Measurements from ENCODE around the gene KCTD16.

Gene KCTD16

GRCh38 chr5:144332265-144332664, 161.6 kb downstream of the KCTD16 start:
- DNase-seq (ENCODE audit: extremely low spot score): no peak
- ChIA-PET POLR2A (no interaction called here), CTCF (no interaction called here)
- TF ChIP-seq FOXM1 (IDR thresholded peaks at IDR 0.05; ENCODE audit: borderline replicate concordance) (no peak), LEF1 (IDR thresholded peaks at IDR 0.05; ENCODE audit: borderline replicate concordance) (no peak), L3MBTL2 (conservative IDR thresholded peaks at IDR 0.05) (no peak), PKNOX1 (IDR thresholded peaks at IDR 0.05) (no peak), HDGF (IDR thresholded peaks at IDR 0.05; ENCODE audit: borderline replicate concordance) (no peak), ZNF384 (IDR thresholded peaks at IDR 0.05) (no peak), CTBP1 (IDR thresholded peaks at IDR 0.05; ENCODE audit: borderline replicate concordance) (no peak), FOXK2 (IDR thresholded peaks at IDR 0.05) (no peak), TARDBP (IDR thresholded peaks at IDR 0.05) (no peak), SUZ12 (IDR thresholded peaks at IDR 0.05) (no peak), BHLHE40 (IDR thresholded peaks at IDR 0.05; ENCODE audit: borderline replicate concordance) (no peak), ARNT (IDR thresholded peaks at IDR 0.05) (no peak), NFRKB (IDR thresholded peaks at IDR 0.05) (no peak), SP1 (IDR thresholded peaks at IDR 0.05) (no peak), ELF4 (IDR thresholded peaks at IDR 0.05) (no peak), FOXA1 (IDR thresholded peaks at IDR 0.05) (no peak)

- no peak for DNase-seq (ENCODE audit: extremely low spot score)
- no peak for TF ChIP-seq CTBP1 (IDR thresholded peaks at IDR 0.05; ENCODE audit: borderline replicate concordance)
- TF ChIP-seq LEF1 (IDR thresholded peaks at IDR 0.05; ENCODE audit: borderline replicate concordance): no peak
- POLR2A ChIA-PET: no interaction called here
- CTCF ChIA-PET: no interaction called here
These were observed 162.8 kb downstream of the KCTD16 start for GRCh38 chr5:144333336-144333920.

GRCh38 chr5:144335561-144335960, 164.9 kb downstream of the KCTD16 start:
- no peak for DNase-seq (ENCODE audit: extremely low spot score)
- ChIA-PET POLR2A (no interaction called here), CTCF (no interaction called here)
- no peak for TF ChIP-seq HDGF (IDR thresholded peaks at IDR 0.05; ENCODE audit: borderline replicate concordance)
- TF ChIP-seq SUZ12 (IDR thresholded peaks at IDR 0.05): no peak
- no peak for TF ChIP-seq ZNF384 (IDR thresholded peaks at IDR 0.05)
- TF ChIP-seq L3MBTL2 (conservative IDR thresholded peaks at IDR 0.05): no peak
- no peak for TF ChIP-seq TARDBP (IDR thresholded peaks at IDR 0.05)
- no peak for TF ChIP-seq FOXA1 (IDR thresholded peaks at IDR 0.05)
- TF ChIP-seq ELF4 (IDR thresholded peaks at IDR 0.05): no peak
- TF ChIP-seq SP1 (IDR thresholded peaks at IDR 0.05): no peak
- no peak for TF ChIP-seq CTBP1 (IDR thresholded peaks at IDR 0.05; ENCODE audit: borderline replicate concordance)
- TF ChIP-seq LEF1 (IDR thresholded peaks at IDR 0.05; ENCODE audit: borderline replicate concordance): no peak
- no peak for TF ChIP-seq FOXK2 (IDR thresholded peaks at IDR 0.05)
- TF ChIP-seq ARNT (IDR thresholded peaks at IDR 0.05): no peak
- TF ChIP-seq FOXM1 (IDR thresholded peaks at IDR 0.05; ENCODE audit: borderline replicate concordance): no peak
- no peak for TF ChIP-seq NFRKB (IDR thresholded peaks at IDR 0.05)
- TF ChIP-seq BHLHE40 (IDR thresholded peaks at IDR 0.05; ENCODE audit: borderline replicate concordance): no peak
- no peak for TF ChIP-seq PKNOX1 (IDR thresholded peaks at IDR 0.05)

GRCh38 chr5:144336191-144336961, 165.7 kb downstream of the KCTD16 start:
- POLR2A ChIA-PET: no interaction called here
- CTCF ChIA-PET: no interaction called here
- TF ChIP-seq ARNT (IDR thresholded peaks at IDR 0.05) (no peak), L3MBTL2 (conservative IDR thresholded peaks at IDR 0.05) (no peak), SP1 (IDR thresholded peaks at IDR 0.05) (no peak), ZNF384 (IDR thresholded peaks at IDR 0.05) (no peak), FOXK2 (IDR thresholded peaks at IDR 0.05) (no peak)
- DNase-seq (ENCODE audit: extremely low spot score): no peak

- ChIA-PET POLR2A (no interaction called here), CTCF (no interaction called here)
- TF ChIP-seq TARDBP (IDR thresholded peaks at IDR 0.05): no peak
- no peak for TF ChIP-seq ZNF384 (IDR thresholded peaks at IDR 0.05)
- TF ChIP-seq NFRKB (IDR thresholded peaks at IDR 0.05): no peak
- TF ChIP-seq FOXM1 (IDR thresholded peaks at IDR 0.05; ENCODE audit: borderline replicate concordance): no peak
- no peak for TF ChIP-seq BHLHE40 (IDR thresholded peaks at IDR 0.05; ENCODE audit: borderline replicate concordance)
- no peak for TF ChIP-seq PKNOX1 (IDR thresholded peaks at IDR 0.05)
- TF ChIP-seq ARNT (IDR thresholded peaks at IDR 0.05): no peak
- no peak for TF ChIP-seq LEF1 (IDR thresholded peaks at IDR 0.05; ENCODE audit: borderline replicate concordance)
- no peak for TF ChIP-seq HDGF (IDR thresholded peaks at IDR 0.05; ENCODE audit: borderline replicate concordance)
- no peak for TF ChIP-seq SP1 (IDR thresholded peaks at IDR 0.05)
- no peak for TF ChIP-seq CTBP1 (IDR thresholded peaks at IDR 0.05; ENCODE audit: borderline replicate concordance)
- no peak for TF ChIP-seq L3MBTL2 (conservative IDR thresholded peaks at IDR 0.05)
- no peak for TF ChIP-seq SUZ12 (IDR thresholded peaks at IDR 0.05)
- TF ChIP-seq FOXA1 (IDR thresholded peaks at IDR 0.05): no peak
- TF ChIP-seq FOXK2 (IDR thresholded peaks at IDR 0.05): no peak
- TF ChIP-seq ELF4 (IDR thresholded peaks at IDR 0.05): no peak
- DNase-seq (ENCODE audit: extremely low spot score): no peak
These were observed 181.7 kb downstream of the KCTD16 start for GRCh38 chr5:144352330-144352729.

- CTCF ChIA-PET: no interaction called here
- POLR2A ChIA-PET: no interaction called here
These were observed 182.2 kb downstream of the KCTD16 start for GRCh38 chr5:144352732-144353317.

More at GRCh38 chr5:144352732-144353317, 182.2 kb downstream of the KCTD16 start:
- DNase-seq (ENCODE audit: extremely low spot score): no peak
- TF ChIP-seq FOXM1 (IDR thresholded peaks at IDR 0.05; ENCODE audit: borderline replicate concordance) (no peak), ZNF384 (IDR thresholded peaks at IDR 0.05) (no peak), NFRKB (IDR thresholded peaks at IDR 0.05) (no peak), CTBP1 (IDR thresholded peaks at IDR 0.05; ENCODE audit: borderline replicate concordance) (no peak), ARNT (IDR thresholded peaks at IDR 0.05) (no peak)
